Hair follicle dermal papilla cell (primary cell): ENCODE data around the gene TFAP2D. TPM values are rescaled to one million over a fixed set of nuclear protein-coding genes. Genes with fewer than 3 reads are reported as not detected.

Source experiments
- total RNA-seq: library from RNA; depleted of rRNA; stranded (reverse); fragments of >200 nt; gene quantifications from 2 replicates; pipeline ENCODE4 v1.2.3, GENCODE V29; 2012

The TFAP2D gene
- not detected in 2 replicates for total RNA-seq

DNA sequence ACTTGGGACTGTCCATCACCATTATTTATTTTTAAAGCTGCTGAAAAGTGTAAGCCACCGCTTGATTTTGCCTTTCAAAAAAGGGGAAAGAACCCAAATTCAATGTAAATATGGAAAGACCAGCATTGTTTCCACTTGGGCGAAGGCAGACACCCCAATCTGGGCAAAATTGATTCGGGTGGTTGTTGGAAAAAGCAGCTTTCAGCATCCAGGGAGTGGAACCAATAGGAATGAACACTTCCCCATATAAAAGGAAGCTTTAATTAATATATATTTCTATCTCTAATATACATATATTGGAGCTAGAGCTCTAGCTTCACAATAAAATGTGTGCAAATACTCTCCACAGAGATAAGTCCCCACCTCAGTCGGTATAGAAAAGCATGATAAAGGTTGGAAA is at the start of gene TFAP2D:
Gene TFAP2D (plus strand): TSS at position 301 of the 400 bp plus-strand sequence. CDS start 530 bp downstream, outside the sequence.

DNA sequence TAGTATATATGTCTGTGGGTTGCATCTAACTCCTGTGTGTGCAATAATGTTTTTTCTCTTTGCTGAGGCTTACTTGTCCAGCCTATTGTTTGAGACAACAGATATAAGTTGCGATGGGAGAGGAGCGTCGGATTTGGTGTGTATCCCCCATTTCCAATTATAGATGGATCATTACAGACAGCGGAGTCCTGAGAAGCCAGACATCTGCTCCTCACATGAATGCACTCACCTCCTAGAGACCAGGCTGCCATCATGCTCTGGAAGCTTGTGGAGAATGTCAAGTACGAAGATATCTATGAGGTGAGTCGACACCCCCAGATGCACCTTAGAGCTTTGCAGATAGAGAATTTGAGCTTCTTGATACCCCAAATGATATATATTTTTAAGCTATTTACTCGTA is 105.3 kb downstream of the TFAP2D start, which contains the start of gene TFAP2B:
Gene TFAP2B (plus strand): TSS at position 199 of the 400 bp plus-strand sequence. CDS start 21 bp downstream, at position 220.

Other genes with a start within 250 kb of the TFAP2D start
- not detected in 2 replicates for gene TFAP2B, start 105.3 kb downstream of the TFAP2D start, total RNA-seq